CD4-positive, alpha-beta T cell treated with Interleukin-15 for 4 hours (primary cell): ENCODE results near the gene PON2.

Source experiments
- DNase-seq: peaks from one replicate; pipeline ENCODE4 v3.0.0-alpha.2; 2020; ENCODE audit warnings: low spot score

PON2 gene

DNA sequence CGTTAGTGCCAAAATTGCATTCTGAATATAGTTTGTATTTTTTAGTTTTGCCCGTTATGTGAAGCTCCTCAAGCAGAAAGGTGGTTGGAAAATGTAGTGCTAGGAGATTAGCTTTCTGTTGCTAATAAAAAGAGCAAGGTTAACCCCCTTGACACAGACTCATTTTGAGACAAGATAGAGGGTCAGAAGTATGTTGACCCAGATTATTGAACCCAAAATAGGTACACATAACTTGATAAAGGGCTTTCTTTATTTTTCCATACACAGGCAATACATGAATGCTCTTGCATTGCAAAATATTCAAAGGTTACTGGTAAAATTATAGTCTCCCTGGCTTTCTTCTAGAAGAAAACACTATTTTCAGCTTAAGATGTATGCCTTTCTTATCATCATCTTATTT lies 10.0 kb upstream of the PON2 start:
- DNase-seq, result no peak

DNA sequence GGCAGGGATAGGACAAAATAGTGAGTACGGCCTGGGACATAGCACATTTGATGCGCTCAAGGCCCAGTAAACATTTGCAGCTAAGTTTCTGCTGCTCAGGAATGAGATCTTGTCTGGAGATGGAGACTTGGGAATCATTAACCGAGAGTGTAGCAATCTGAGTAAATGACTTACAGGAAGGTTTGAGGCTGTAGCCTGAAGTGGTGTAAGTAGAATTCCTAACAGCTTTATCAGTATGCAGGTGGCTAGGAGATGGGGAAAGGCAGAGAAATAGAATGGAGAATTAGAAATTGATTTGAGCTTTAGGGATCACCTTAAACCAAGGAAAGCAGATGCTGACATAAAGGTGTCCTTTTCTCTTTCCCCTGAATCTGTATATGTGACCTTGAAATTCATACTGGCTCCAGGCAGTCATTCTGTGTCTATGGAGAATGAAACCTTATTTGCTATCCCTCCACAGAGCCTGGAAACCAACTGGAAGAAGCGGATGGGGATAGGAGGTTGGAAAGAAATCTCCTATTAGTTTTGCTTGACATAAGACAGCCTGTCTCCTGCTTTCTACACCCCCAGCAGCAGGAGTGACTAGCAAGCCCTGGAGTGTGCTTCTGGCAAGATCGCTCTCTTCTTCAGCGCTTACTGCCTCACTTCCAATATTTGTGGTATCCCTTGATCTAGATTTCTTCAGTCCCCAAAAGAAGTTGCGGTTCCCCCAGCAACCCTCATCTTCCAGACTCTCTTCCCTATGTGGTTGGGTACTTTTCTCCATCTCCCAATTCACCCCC lies 6.4 kb upstream of the PON2 start:
- no peak for DNase-seq

DNA sequence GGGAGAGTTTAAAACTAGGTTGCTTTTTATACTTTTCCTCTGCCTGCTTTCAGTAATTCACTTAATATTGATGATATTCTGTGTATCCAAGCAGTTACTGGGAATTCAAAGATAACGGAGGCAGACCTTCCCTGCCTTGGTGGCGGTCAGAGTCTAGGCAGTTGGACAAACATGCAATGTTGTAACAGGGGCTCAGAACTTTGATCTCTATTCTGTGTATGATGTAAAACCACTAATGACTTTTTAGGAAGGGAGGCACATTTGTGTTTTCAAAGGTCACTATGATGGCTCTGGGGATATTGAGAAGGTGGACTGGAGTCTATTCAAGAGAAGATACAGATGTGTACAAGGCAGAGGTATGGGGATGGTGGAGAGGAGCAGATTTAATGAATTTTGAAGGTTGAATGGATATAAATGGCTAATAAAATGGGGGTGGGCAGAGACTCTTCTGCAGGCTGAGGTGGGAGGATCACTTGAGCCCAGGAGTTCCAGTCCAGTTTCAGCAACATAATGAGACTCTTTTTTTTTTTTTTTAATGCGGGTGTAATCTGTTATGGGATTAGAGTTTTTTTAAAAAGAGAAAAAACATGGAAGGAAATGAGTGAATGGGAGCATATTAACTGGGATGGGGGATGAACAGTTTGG lies 5.7 kb upstream of the PON2 start:
- DNase-seq, result no peak

DNA sequence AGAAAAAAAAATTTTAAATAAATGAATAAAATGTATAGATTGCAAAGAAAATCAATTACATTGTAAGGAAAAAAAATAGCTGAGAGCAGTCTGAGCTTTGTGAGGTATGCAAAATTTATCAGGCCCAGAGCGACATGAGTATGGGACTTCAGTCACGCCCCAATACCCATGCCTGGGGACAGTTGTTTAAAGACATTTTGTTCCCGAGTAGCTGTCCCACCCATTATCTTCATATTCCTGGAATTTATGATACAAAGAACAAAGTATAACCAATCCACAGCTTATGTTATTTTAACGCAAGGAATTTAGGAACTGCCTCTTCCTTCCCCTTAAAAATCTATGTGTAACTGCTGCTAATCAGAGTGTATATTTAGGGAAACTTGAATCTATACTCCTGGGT lies 1.6 kb upstream of the PON2 start:
- DNase-seq, result no peak

DNA sequence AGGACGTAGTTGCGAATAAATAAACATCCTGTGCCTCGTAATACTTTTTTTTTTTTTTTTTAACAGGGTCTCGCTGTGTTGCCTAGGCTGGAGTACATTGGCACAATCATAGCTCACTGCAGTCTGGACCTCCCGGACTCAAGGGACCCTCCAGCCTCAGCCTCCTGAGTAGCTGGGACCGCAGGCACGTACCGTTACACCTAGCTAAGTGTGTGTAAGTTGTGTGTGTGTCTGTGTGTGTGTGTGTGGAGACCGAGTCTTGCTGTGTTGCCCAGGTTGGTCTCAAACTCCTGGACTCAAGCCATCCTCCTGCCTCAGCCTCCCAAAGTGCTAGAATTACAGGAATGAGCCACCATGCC lies 573 bp upstream of the PON2 start:
- DNase-seq, result no peak

DNA sequence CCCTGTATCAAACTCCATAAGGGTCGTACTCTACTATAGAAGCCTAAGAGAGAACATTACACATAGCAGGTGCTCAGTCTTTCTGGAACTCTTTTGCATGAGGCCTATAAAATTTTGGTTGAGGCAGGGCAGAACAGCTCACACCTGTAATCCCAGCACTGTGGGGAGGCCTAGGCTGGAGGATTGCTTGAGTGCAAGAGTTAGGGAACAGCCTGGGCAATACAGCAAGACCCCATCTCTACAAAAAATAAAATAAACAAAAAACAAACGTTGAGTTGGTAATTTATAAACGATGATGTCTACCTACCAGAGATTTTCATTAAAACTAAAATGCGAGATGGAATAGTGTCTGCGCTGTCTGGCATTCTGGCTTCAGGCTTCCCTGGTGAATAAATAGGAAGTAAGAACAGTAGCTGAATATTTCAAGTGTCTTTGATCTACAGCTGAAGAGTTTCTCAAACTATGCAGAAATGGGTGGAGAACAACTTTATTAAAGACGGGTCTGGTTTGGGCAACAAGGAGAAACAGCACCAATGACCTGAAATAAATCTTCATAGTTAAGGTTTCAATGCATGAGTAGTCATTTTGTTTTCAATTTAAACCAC lies 774 bp downstream of the PON2 start:
- DNase-seq, result no peak

DNA sequence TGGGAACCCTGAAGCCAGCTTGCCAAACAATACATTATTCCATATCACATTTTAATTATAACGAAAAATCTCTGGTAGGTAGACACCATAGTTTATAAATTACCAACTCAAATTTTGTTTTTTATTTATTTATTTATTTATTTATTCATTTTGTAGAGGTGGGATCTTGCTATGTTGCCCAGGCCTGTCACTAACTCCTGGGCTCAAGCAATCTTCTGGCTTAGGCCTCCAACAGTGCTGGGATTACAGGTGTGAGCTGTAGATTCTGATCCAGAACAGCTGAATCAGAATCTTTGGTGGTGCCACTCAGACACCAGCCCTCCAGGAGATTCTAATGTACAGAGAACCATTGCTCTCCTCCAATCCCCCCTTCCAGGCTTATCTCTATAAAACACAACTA lies 1.7 kb downstream of the PON2 start:
- DNase-seq, result no peak

DNA sequence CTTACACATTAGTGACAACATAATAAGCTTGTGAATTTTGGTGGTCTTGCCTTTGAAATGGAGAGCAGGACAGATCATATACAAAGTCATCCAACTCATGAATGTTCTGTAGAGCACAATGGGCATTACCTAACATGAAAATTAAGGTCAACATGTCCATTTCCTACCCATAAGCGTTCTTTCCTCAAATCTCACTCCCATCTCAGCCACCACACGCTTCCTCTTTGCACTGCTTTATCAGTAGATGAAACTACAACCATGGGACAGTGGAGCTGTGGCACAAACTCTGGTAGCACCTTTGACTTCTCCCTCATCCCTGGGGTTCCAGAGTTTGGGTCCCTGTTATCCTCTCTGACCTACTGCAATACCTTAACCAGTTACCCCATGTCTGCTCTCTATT lies 2.2 kb downstream of the PON2 start:
- no peak for DNase-seq

DNA sequence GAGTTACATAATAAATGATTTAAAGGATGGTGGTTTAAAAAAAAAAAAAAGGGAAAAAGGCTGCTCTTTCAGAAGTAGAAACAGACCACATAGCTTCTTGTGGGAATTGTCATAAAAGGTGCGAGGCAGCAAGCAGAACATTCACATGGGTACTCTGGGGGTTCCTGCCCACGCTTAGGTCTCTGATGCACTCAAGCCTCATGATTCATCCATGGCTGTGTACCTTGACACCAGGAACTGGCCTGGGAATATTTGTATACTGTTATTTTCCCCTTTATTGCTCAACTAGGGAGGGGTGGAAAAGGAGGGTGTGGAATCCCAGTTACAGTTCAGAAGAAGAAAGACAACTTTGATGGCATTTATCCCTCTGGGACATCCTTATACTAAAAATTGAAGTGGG lies 4.0 kb downstream of the PON2 start:
- DNase-seq, result no peak

DNA sequence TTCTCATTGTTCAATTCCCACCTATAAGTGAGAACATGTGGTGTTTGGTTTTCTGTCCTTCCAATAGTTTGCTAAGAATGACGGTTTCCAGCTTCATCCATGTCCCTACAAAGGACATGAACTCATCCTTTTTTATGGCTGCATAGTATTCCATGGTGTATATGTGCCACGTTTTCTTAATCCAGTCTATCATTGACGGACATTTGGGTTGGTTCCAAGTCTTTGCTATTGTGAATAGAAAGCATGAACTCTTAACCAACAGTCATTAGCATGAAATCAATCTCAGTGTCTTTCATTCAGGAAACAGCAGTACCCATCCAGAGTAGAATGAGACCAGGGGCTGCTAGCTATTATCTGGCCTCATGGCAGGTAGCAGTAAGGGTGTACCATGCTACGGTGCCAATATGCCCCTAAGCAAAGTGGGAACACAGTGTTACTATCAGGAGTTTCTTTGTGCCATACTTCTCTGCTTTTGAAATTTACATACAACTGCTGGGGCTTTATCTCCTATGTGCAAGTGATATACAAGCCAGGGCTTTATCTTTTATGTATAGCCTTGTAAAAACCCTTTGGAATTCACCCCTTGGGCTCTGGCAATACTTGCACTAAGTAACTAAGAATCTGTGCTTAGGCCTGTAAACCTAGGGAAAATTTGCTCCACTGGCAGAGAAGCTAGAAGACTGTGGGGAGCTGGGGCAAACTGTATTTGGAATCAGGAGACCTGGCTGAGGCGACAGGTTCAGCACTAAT lies 5.4 kb downstream of the PON2 start:
- no peak for DNase-seq

DNA sequence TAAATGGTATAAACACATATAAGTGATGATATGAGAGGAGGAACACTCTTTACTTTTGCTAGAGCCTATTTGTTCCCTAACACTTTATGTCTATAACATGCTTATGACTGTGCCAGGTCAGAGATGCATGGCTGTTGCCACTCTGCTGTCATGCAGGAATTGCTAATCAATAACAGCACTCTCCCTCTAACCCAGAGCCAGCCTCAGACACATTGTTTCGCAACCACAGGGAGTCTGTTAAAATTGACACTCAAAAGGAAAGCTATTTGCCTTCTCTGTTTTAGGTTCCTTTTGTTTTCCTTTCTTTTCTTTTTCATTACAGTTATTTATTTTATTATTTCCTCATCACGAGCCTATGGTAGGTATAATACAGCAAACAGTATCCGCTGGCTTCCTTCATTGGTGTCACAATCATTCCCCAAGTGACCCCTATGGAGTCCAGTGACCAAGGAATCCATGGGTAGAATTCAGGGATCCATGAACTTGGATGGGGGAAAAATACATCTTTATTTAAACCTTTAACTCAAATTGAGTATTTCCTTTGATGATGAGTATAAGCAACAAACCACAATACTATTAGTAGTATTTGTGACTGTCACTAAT lies 6.8 kb downstream of the PON2 start:
- no peak for DNase-seq

DNA sequence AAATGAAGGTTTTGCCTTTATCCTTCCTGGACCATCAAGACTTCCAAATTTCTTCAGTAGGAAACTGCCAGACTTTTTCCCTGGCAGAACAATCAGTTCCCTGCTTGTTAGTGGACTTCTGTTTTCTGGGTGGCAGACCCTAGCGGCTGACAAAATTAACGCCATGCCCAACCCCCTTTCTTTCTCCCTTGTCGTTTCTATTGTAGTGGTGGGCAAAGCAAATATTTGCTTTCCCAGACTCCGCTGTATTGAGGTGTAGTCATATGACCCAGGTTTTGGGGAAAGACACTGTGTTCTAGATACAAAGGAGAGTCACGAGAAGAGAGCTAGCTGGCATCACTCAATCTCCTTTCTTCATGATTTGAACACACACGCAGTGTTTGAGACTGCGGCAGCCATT lies 7.7 kb downstream of the PON2 start:
- no peak for DNase-seq

DNA sequence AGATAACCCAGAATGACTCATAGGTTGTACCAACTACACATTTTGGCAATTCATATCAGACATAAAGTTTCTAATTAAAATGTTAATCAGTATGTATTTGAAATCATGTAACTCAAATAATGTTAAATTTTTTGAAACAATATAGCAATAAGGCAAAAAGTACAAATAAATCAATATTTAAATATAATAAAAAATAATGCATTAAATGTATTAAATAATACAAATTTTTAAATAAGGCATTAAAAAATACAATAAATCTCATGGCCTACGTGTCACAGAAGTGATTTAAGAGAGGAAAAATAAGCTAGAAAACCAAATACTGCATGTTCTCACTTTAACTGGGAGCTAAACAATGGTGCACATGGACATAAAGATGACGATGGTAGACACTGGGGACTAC lies 9.1 kb downstream of the PON2 start:
- no peak for DNase-seq

DNA sequence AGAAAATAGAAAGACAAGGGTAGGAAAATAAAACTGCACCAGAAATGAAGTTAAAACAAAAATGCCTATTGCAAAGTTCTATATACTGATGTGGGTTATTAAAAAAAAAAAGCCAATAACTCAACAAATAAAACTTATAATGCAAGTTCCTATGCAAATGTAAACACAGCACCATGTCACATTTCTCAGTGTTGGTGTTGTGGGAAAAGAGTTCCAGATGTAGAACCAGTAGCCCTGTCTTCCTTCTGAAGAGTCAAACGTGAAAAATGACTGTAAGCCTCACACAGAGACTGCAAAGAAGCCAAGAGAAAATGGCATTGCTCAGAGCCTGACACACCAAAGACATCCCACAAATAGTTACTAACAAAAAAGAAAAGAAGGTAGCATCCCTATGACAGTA lies 10.1 kb downstream of the PON2 start:
- DNase-seq, result no peak

DNA sequence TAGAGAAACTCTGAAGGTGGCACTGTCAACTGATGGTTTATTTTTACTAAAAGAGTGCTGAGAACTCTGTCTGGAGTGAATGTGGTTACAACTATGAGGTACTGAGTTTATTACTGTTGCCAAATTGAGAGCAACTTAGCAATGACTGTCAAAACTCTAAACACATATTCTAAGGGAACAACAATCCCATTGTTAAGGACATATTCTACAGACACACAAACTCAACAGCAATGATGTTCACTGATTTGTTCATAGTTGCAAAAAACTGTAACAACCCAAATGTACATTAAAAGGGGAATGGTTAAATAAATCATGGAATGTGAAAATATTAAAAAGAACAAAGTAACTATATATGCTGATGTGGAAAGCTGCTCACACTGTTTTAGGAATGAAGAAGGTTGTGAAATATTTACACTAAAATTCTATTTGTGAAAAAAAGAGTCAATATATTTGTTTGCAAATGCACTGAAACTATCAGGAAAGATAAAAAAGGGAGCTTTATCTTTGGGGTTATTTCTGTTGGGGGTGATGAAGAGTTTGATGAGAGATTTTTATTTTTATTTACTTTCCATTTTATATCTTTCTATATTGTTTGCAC lies 12.9 kb downstream of the PON2 start:
- DNase-seq, result no peak

DNA sequence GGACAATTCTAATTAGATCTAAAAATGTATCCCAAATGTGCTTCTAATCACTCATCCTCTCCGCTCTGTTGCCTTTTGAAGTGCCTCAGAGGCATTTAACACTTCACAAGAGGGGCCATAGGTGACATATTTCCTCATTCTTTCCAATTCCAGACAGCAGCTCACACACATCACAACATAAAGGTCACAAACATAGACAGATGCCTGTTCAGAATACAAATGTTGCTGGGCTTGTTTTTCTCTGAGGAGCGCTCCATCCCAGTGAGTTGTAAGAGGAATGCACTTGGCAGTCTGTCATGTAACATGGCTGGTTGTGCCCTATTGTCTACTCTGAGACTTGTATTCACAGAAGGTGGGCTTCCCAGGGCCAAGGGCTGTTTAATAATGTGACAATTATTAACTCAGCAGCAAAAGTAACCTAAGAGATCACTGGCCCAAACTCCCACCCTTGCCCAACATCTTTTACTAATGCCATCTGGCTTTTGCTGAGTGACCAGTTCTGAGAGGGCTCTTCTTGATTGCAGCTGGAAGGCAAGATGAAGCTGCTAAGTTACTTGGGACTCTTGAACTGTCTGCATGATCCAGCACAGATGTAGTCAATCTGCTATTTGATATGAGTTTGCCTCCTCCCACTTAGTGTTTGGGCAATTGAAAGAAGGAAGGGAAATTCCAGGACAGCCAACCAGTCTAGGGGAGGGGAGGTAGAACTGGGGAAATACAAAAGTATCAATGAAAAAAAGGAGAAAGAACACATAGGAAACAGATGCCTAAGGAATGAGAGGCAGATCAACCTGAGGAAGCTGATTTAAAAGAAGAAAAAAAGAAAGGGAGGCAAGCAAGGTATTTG lies 13.6 kb downstream of the PON2 start:
- DNase-seq, result no peak

DNA sequence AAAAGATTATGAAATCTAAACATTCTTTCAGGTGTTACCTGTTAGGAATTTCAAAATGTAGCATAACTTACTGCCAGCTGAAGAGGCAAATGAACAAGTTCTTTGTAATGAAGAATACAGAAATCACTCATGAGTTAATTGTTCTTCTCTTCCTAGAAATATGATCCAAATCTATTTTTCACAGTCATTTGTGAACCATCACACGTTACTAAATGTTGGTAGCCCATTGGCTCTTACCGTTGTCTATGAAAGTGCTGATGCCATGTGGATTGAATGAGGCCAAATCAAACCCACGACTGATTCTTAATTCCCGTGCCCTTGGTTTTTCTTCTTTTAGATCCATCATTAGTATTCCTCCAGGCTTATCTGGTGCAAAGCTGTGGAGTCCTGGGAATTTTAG lies 22.8 kb downstream of the PON2 start:
- DNase-seq, result no peak

DNA sequence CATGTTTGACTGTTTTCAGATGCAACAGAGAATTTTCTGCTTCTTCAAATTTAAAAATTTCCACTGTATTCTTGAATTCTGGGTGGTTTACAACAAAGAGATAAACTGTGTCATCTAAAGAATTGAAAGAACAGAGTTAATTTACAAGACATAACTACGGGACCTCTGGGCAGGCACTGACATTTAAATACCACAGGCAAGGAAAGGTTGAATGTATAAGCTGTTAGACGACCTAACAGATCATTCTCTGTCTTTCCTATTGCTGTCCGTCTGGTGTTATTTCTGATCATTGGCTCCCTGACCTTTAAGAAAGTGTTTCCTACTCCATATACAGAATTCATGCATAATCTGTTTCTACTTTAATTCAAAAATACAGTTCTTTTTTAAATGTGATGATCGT lies 23.2 kb downstream of the PON2 start:
- DNase-seq, result no peak

DNA sequence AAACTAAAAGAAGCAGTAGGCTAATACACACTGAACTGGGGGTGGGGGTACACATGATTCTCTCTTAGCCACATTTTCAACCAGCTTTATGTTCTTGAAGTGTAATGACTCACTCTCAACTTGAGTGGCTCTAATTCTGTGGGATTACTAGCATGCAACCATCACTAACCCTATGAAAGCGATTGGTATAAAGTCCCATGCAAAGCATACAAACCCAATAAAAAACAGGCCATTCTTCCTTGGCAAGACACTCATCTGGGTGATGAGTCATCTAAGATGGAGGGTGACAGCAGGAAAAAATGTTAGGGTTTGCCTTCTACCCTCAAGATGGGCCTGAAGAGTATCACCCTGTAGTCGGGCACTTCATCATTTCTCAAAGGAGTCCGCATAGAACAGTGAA lies 23.8 kb downstream of the PON2 start:
- DNase-seq, result no peak

DNA sequence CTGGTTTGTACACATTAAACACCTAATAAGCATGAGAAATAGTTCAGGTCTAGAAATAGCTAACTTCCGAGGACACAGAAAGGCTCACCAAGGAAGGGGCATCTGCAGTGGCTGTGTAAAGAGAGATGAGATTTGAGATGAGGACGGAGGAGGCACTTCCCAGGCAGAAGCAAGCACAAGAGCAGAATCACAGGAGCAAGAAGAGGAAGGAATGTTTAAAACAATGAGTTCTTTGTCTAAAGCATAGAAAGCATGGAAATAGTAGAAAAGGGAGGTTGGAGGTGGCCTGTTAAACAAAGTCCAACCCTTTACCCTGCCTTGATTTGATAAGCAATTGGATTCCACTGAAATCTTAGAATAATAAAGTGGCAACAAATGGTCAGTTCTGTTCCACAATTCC lies 27.1 kb downstream of the PON2 start:
- DNase-seq, result no peak

DNA sequence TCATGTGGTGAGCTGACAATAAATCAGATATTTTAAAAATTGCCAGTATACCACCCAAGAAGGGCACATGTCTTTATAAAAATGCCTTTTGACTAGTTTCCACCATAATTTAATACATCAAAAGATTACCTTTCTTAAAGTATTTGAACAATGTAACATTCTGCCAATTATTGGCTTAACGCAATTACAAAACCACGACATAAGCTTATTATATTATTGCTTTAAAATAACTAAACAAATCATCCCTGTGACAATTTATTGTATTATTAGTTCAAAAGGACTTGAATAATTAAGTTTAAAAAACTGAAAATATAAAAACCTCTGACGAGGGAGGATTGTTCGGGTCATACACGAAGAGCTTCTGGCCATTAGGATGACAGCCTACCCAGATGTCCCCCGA lies 29.0 kb downstream of the PON2 start:
- DNase-seq, result no peak
